HG03280 (cell line): ENCODE results near the gene CDYL2.
A peak's percentile ranks its signal among the peaks of the same experiment; 100 is the strongest.
"Not testable (repeated sequence)": the region's sequence is repeated elsewhere in the genome, so short reads cannot be mapped to it uniquely, and the experiment has no call there.

ENCODE experiments used
- ATAC-seq: cut with Tn5 transposase; IDR thresholded peaks from one replicate; pipeline ENCODE4 v1.9.1; 2021; ENCODE audit warnings: mild to moderate bottlenecking, moderate library complexity; ENCODE audit not compliant: unreplicated experiment

Gene CDYL2

DNA sequence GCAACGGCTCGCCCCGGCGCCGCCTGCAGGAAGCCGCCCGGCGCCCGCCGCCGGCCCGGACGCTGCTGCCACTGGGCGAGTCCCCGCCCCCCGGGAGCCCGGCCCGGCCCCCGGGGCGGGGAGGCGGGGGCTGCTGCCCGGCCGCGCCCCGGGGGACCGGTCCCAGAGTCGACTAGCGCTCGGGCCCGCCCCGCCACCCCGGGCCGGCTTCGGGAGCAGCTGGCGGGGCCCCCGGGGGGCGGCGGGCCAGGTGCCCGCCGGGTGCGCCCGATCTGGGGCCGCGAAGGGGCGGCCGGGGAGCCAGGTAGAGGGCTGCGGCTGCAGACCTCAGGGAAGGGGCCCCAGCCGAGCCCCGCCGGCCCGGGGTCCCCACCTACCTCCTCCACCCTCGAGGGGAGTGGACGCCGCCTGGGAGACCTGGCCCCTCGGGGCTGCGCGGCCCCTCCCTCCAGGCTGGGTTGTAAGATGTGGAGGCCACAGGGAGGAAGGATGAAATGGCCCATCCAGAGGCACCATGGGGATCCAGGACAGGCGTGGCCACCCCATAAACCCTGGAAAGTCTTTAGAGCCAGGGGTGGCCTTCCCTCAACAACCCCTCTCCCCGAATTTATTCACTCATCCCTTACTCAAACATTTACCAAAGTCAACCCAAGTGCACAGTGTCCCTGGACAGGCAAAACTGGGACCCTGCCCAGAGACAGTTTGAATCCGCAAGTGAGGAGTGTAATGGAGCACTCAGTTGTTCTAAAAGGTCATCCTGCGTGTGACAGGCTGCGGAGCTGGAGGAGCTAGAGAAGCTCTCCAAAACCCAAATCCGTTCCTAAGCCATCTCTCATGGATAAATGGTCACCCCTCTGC lies at the start of gene CDYL2:
Gene CDYL2 (minus strand): TSS at position 73 of the 858 bp plus-strand sequence. CDS start 425 bp downstream, outside the sequence.
- ATAC-seq = peak; percentile 66

DNA sequence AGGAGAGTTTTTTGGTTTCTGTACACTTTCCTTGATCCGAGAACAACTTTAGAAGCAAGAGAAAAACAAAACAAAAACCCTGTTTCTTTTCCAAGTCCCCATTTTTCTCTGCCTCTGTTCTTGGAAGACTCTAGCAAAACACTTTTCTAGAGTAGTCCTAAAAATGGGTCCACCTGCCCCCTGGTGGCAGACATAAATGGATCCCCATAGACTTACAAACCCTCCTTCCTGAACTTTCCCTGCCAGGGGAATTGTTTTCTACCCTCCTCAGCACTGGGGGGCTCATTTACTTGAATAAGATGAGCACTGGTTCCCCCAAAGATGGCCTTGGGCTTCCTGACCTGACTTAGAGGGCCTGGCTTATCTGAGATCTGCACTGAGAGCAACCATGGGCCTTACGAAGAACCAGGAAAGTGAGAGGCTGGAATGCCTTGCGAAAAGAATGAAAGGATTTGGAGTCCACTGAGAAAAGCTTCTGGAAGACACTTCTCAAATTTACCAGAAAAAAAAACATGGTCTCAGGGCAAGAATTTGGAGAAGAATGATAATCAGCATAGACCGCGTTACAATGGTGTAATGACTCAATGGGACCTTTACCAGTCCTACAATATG lies 48.0 kb upstream of the CDYL2 start:
- no peak for ATAC-seq

- ATAC-seq = no peak
Observed at GRCh38 chr16:80851831-80852230, 47.4 kb upstream of the CDYL2 start.

DNA sequence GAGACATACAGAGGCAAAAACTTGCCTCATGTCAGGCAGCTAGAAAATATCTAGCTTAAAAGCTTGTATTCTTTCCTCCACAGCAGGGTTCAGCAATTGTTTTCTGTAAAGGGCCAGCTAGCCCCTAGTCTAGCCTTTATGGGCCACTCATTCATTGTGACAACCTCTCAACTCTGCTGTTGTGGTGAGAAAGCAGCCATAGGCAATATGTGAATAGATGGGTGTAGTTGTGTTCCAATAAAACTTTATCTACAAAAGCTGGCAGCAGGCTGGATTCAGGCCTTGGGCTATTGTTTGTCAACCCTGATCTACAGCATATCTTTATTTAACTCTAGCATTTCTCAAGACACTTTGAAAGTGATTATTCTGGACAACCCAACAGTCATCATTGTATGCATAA lies 46.4 kb upstream of the CDYL2 start:
- ATAC-seq = no peak

GRCh38 chr16:80848862-80849261 lies 44.5 kb upstream of the CDYL2 start:
- ATAC-seq = no peak

DNA sequence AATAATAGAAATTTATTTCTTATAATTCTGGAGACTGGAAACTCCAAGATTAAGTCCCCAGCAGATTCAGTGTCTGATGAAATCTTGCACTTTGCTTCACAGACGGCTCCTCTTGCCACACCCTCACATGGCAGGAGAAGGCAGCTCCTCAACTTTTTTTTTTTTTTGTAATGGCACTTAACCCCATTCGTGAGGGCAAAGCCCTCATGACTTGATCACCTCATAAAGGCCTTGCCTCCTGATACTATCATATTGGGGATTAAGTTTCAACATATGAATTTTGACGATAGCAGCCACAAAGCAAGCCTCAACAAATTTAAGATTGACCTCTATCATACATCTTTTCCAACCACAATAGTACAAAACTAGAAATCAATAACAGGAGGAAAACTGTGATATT lies 42.3 kb upstream of the CDYL2 start:
- ATAC-seq = no peak

DNA sequence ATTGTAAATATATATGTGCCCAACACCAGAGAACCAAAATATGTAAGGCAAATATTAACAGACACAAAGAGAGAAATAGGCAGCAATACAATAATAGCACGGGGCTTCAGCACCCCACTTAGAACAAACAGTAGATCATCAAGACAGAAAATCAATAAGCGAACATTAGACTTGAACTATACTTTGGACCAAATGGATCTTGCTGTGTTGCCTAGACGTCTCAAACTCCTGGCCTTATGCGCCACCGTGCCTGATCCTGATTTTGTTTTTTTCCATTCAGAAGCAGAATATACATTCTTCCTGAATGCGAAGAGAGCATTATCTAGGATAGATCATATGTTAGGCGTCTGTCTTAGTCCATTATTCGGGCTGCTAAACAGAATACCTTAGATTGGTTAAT lies 41.9 kb upstream of the CDYL2 start:
- no peak for ATAC-seq

- ATAC-seq = no peak
Observed at GRCh38 chr16:80844395-80844794, 40.0 kb upstream of the CDYL2 start.

GRCh38 chr16:80841231-80841630 lies 36.8 kb upstream of the CDYL2 start:
- no peak for ATAC-seq

GRCh38 chr16:80837533-80838147 lies 33.2 kb upstream of the CDYL2 start:
- no peak for ATAC-seq

DNA sequence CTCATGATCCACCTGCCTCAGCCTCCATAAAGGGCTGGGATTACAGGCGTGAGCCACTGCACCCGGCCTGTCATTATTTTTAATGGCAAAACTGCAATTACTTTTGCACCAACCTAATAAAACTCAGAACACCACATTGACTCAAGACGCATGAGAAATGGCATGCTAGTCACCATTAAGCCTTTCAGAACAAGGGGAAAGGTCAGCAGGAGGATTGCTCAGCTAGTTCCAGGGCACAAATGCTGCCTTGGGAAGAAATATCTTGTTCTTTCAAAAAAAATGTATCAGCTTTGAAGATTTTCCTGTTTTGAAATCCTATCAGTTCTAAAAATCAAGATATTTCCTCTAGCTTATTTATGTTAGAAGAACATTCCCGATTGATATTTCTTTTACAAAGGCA lies 32.4 kb upstream of the CDYL2 start:
- no peak for ATAC-seq

DNA sequence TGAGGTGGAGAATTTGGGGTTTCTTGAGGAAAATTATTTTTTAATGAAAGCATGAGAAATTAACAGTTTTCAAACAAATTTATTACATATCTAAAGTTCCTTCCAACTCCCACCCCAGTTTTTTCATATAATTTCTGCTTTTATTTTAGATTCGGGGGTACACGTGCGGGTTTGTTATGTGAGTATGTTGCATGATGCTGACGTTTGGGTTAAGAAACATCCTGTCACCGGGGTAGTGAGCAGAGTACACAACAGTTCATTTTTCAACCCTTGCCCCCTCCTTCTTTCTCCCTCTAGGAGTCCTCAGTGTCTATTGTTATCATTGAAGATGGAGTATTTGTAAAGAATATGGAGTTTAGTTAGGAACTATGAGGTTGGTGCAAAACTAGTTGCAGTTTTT lies 31.8 kb upstream of the CDYL2 start:
- ATAC-seq = no peak

- ATAC-seq = no peak
Observed at GRCh38 chr16:80831039-80831438, 26.6 kb upstream of the CDYL2 start.

DNA sequence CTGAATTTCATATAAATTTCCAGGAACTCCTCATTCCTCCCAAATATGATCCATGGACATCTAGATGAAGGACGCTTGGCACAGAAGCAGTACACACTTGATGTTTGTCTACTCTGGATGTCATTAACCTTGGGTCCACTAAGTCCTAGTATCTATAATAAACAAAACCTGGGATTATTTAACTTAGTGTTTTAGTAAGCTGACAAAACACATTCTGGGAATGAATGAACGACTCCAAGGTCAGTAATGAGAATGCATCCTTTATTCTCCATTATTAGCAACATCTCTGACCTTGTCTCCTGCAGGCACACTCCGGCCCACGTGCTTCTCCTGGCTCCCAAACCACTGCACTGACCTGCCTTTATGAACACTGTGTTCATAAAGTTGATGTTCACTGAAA lies 24.1 kb upstream of the CDYL2 start:
- no peak for ATAC-seq

GRCh38 chr16:80827007-80827406 lies 22.6 kb upstream of the CDYL2 start:
- no peak for ATAC-seq

- ATAC-seq = no peak
Observed at GRCh38 chr16:80825365-80825758, 21.0 kb upstream of the CDYL2 start.

- no peak for ATAC-seq
Observed at GRCh38 chr16:80824623-80825364, 20.4 kb upstream of the CDYL2 start.

GRCh38 chr16:80819988-80820387 lies 15.6 kb upstream of the CDYL2 start:
- no peak for ATAC-seq

- no peak for ATAC-seq
Observed at GRCh38 chr16:80816356-80816755, 12.0 kb upstream of the CDYL2 start.

- not testable (repeated sequence) for ATAC-seq
Observed at GRCh38 chr16:80815278-80815677, 10.9 kb upstream of the CDYL2 start.

- no peak for ATAC-seq
Observed at GRCh38 chr16:80812593-80812992, 8.2 kb upstream of the CDYL2 start.
